H9 (cell line): Measurements from ENCODE around the gene ENOPH1. TPM values are rescaled to one million over a fixed set of nuclear protein-coding genes. Genes with fewer than 3 reads are reported as not detected.

Experiments used
- DNase-seq: peaks from one replicate; pipeline ENCODE4 v3.0.0-alpha.2; 2017
- H2AFZ ChIP-seq: one replicate; pipeline ENCODE4 v1.6.1; 2013; ENCODE audit warnings: mild to moderate bottlenecking, low read length, control low read depth, moderate library complexity
- H2AK5ac ChIP-seq: 2 replicates; pipeline ENCODE4 v1.6.1; 2013; ENCODE audit warnings: low read length, control low read depth, mixed read lengths; ENCODE audit not compliant: insufficient read length
- H2BK120ac ChIP-seq: one replicate; pipeline ENCODE4 v1.6.1; 2013; ENCODE audit warnings: low read depth, mild to moderate bottlenecking, low read length, control low read depth, inconsistent platforms; ENCODE audit not compliant: poor library complexity, severe bottlenecking
- H2BK12ac ChIP-seq: 2 replicates; pipeline ENCODE4 v1.6.1; 2013; ENCODE audit warnings: low read length, control low read depth, mixed read lengths, low read depth; ENCODE audit not compliant: insufficient read length
- H2BK15ac ChIP-seq: 2 replicates; pipeline ENCODE4 v1.6.1; 2013; ENCODE audit warnings: low read depth, low read length, control low read depth
- H2BK20ac ChIP-seq: one replicate; pipeline ENCODE4 v1.6.1; 2013; ENCODE audit warnings: low read depth, mild to moderate bottlenecking, low read length, control low read depth, inconsistent platforms; ENCODE audit not compliant: poor library complexity, severe bottlenecking
- H2BK5ac ChIP-seq: 2 replicates; pipeline ENCODE4 v1.6.1; 2013; ENCODE audit warnings: low read length, control low read depth, mixed read lengths; ENCODE audit not compliant: insufficient read length
- H3K14ac ChIP-seq: 2 replicates; pipeline ENCODE4 v1.6.1; 2013; ENCODE audit warnings: low read length, control low read depth; ENCODE audit not compliant: insufficient read depth
- H3K18ac ChIP-seq: 2 replicates; pipeline ENCODE4 v1.6.1; 2013; ENCODE audit warnings: low read depth, mild to moderate bottlenecking, mixed read lengths, low read length, control low read depth; ENCODE audit not compliant: insufficient read length
- H3K23ac ChIP-seq: 2 replicates; pipeline ENCODE4 v1.6.1; 2013; ENCODE audit warnings: low read length, control low read depth, mixed read lengths, low read depth; ENCODE audit not compliant: insufficient read length
- H3K23me2 ChIP-seq: 2 replicates; pipeline ENCODE4 v1.6.1; 2013; ENCODE audit warnings: low read depth, mild to moderate bottlenecking, mixed read lengths, low read length, control low read depth; ENCODE audit not compliant: insufficient read length, poor library complexity, severe bottlenecking
- H3K27ac ChIP-seq: 2 replicates; pipeline ENCODE4 v1.5.1; 2013; ENCODE audit warnings: low read length, control low read depth, mixed read lengths, low read depth; ENCODE audit not compliant: insufficient read length
- H3K27me3 ChIP-seq: 2 replicates; pipeline ENCODE4 v1.6.1; 2013; ENCODE audit warnings: low read length, control low read depth, inconsistent platforms; ENCODE audit not compliant: insufficient read depth
- H3K4ac ChIP-seq: 2 replicates; pipeline ENCODE4 v1.6.1; 2013; ENCODE audit warnings: low read depth, mild to moderate bottlenecking, control low read depth, inconsistent platforms, low read length, moderate library complexity
- H3K4me1 ChIP-seq: 2 replicates; pipeline ENCODE4 v1.6.1; 2013; ENCODE audit warnings: low read length, control low read depth, inconsistent platforms; ENCODE audit not compliant: insufficient read depth
- H3K4me2 ChIP-seq: 2 replicates; pipeline ENCODE4 v1.6.1; 2013; ENCODE audit warnings: low read length, control low read depth, mixed read lengths; ENCODE audit not compliant: insufficient read length, insufficient read depth
- H3K56ac ChIP-seq: 2 replicates; pipeline ENCODE4 v1.6.1; 2013; ENCODE audit warnings: low read depth, mild to moderate bottlenecking, mixed read lengths, low read length, control low read depth; ENCODE audit not compliant: insufficient read length
- H3K79me1 ChIP-seq: 2 replicates; pipeline ENCODE4 v1.6.1; 2013; ENCODE audit warnings: low read depth, mild to moderate bottlenecking, moderate library complexity, low read length, control low read depth, inconsistent platforms; ENCODE audit not compliant: insufficient read depth, poor library complexity, severe bottlenecking
- H3K79me2 ChIP-seq: 2 replicates; pipeline ENCODE4 v1.6.1; 2013; ENCODE audit warnings: low read length, control low read depth, inconsistent platforms; ENCODE audit not compliant: insufficient read depth
- H3K9ac ChIP-seq: 2 replicates; pipeline ENCODE4 v1.6.1; 2013; ENCODE audit warnings: low read length, control low read depth, mixed read lengths; ENCODE audit not compliant: insufficient read length; ENCODE audit errors: extremely low read depth
- H3K9me3 ChIP-seq: one replicate; pipeline ENCODE4 v1.6.1; 2013; ENCODE audit warnings: low read depth, low read length, inconsistent platforms; ENCODE audit not compliant: control insufficient read depth
- H3T11ph ChIP-seq: one replicate; pipeline ENCODE4 v1.6.1; 2013; ENCODE audit warnings: mild to moderate bottlenecking, low read length, control low read depth, inconsistent platforms
- H4K20me1 ChIP-seq: one replicate; pipeline ENCODE4 v1.6.1; 2013; ENCODE audit not compliant: control insufficient read depth, insufficient read length, insufficient read depth
- H4K5ac ChIP-seq: 2 replicates; pipeline ENCODE4 v1.6.1; 2013; ENCODE audit warnings: low read depth, mild to moderate bottlenecking, mixed read lengths, low read length, control low read depth; ENCODE audit not compliant: insufficient read length
- H4K8ac ChIP-seq: replicated peaks from 2 replicates; pipeline ENCODE4 v1.6.1; 2013; ENCODE audit warnings: low read length, control low read depth, mixed read lengths, low read depth; ENCODE audit not compliant: insufficient read length
- H4K91ac ChIP-seq: 2 replicates; pipeline ENCODE4 v1.6.1; 2013; ENCODE audit warnings: low read depth, mild to moderate bottlenecking, moderate library complexity, mixed read lengths, low read length, control low read depth; ENCODE audit not compliant: insufficient read length
- H3K27ac Mint-ChIP-seq, 3 experiments: 2 replicates in 2 of 3; 3 replicates in 1 of 3; pipeline ENCODE4 v1.8.0; 2020 to 2021; ENCODE audit warnings: mixed read lengths in 3 of 3, mild to moderate bottlenecking in 1 of 3, moderate library complexity in 1 of 3
- H3K27me3 Mint-ChIP-seq: 2 replicates; pipeline ENCODE4 v1.8.0; 2021; ENCODE audit warnings: low read depth, mild to moderate bottlenecking, moderate library complexity, mixed read lengths
- H3K36me3 Mint-ChIP-seq, 3 experiments: 2 replicates in 2 of 3; 3 replicates in 1 of 3; pipeline ENCODE4 v1.8.0; 2020 to 2021; ENCODE audit warnings: low read depth in 3 of 3, mixed read lengths in 3 of 3; ENCODE audit not compliant: insufficient read depth in 1 of 3
- H3K4me1 Mint-ChIP-seq, 2 experiments: 2 replicates each; pipeline ENCODE4 v1.8.0; 2020; ENCODE audit warnings: mixed read lengths in 2 of 2
- H3K4me3 Mint-ChIP-seq, 2 experiments: 2 replicates in 1 of 2; 3 replicates in 1 of 2; pipeline ENCODE4 v1.8.0; 2020 to 2021; ENCODE audit warnings: mild to moderate bottlenecking in 2 of 2, mixed read lengths in 2 of 2, moderate library complexity in 1 of 2
- H3K9me3 Mint-ChIP-seq, 2 experiments: 2 replicates in 1 of 2; 3 replicates in 1 of 2; pipeline ENCODE4 v1.8.0; 2020; ENCODE audit warnings: mild to moderate bottlenecking in 2 of 2, mixed read lengths in 2 of 2, moderate library complexity in 1 of 2
- WGBS: extraction: QIAGEN DNeasy Blood & Tissue Kit; methylation state at CpG from one replicate; pipeline ENCODE4 v1.1.7; 2013; ENCODE audit warnings: missing lambda C conversion rate, low lambda C conversion rate, mixed read lengths; ENCODE audit not compliant: insufficient read length; ENCODE audit errors: extremely low coverage; 5-methylcytosine and 5-hydroxymethylcytosine counted together
- total RNA-seq: library from RNA; stranded (reverse); gene quantifications from 2 replicates; pipeline ENCODE4 v1.2.1, GENCODE V29; 2021
- TF ChIP-seq, protein P1 (sequence below): fragments of 200-600 bp; sonication (generic); conservative IDR thresholded peaks from 3 replicates; pipeline ENCODE4 v1.8.0; 2021; ENCODE audit warnings: antibody characterized with exemption, mild to moderate bottlenecking

The ENOPH1 gene
- total RNA-seq, 1 experiment from 2014 or later, result 62.4 TPM

DNA sequence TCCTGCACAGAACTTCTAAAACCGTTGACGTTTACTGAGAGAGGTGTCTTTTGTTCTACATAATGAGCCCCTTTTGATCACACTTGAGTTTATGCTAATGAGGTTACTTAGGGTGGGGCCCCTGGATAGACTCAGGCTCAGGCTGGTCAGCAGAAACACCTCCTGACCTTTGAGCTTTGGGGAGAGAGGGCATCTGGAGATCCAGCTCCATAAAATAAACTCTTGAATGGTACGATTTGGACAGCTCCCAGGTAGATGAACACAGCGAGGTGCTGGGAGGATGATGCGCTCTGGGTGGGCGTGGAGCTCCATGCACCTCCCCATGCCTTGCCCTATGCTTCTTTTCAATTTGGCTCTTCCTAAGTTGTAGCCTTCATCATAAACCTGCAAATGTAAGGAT is 52.0 kb downstream of the ENOPH1 start:
- H2AK5ac ChIP-seq, result no peak overlapping the region
- Mint-ChIP-seq H3K9me3 (peaks cover 0 to 2% of the 10 kb centered on the region in 2 experiments; a peak in 2 of 5 replicates), H3K36me3 (peaks cover 0 to 4% (median 0%) of the 10 kb centered on the region in 3 experiments; a peak in 1 of 7 replicates), H3K4me3 (no peak overlapping the region), H3K27ac (no peak overlapping the region; a peak in 1 of 7 replicates), H3K27me3 (no peaks in the 10 kb centered on the region), H3K4me1 (peaks cover 19% of the 10 kb centered on the region in 2 experiments)
- no peak overlapping the region for H3K18ac ChIP-seq
- TF ChIP-seq, protein P1, sequence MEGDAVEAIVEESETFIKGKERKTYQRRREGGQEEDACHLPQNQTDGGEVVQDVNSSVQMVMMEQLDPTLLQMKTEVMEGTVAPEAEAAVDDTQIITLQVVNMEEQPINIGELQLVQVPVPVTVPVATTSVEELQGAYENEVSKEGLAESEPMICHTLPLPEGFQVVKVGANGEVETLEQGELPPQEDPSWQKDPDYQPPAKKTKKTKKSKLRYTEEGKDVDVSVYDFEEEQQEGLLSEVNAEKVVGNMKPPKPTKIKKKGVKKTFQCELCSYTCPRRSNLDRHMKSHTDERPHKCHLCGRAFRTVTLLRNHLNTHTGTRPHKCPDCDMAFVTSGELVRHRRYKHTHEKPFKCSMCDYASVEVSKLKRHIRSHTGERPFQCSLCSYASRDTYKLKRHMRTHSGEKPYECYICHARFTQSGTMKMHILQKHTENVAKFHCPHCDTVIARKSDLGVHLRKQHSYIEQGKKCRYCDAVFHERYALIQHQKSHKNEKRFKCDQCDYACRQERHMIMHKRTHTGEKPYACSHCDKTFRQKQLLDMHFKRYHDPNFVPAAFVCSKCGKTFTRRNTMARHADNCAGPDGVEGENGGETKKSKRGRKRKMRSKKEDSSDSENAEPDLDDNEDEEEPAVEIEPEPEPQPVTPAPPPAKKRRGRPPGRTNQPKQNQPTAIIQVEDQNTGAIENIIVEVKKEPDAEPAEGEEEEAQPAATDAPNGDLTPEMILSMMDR, result no peak
- no peak overlapping the region for H3K56ac ChIP-seq
- H4K20me1 ChIP-seq, result no peaks in the 10 kb centered on the region
- no peaks in the 10 kb centered on the region for H3K9me3 ChIP-seq
- H3K23me2 ChIP-seq, result no peaks in the 10 kb centered on the region
- no peak overlapping the region for H3K9ac ChIP-seq
- H3K27me3 ChIP-seq, result no peaks in the 10 kb centered on the region
- H3K4me2 ChIP-seq, result no peak overlapping the region
- no peak overlapping the region for H3K27ac ChIP-seq
- H2BK5ac ChIP-seq, result no peak overlapping the region
- DNase-seq, result no peak
- no peaks in the 10 kb centered on the region for H3K79me1 ChIP-seq
- no peaks in the 10 kb centered on the region for H3K4me1 ChIP-seq
- no peak overlapping the region for H2BK12ac ChIP-seq
- no peak overlapping the region for H3K4ac ChIP-seq
- H3K23ac ChIP-seq, result no peak overlapping the region
- H2BK120ac ChIP-seq, result no peak overlapping the region
- no peak overlapping the region for H2BK20ac ChIP-seq
- no peaks in the 10 kb centered on the region for H3K79me2 ChIP-seq
- no peak overlapping the region for H4K91ac ChIP-seq
- H3K14ac ChIP-seq, result no peak overlapping the region
- H2BK15ac ChIP-seq, result no peak overlapping the region
- H2AFZ ChIP-seq, result no peak overlapping the region
- no peak overlapping the region for H4K8ac ChIP-seq
- WGBS, result no CpG with 5 or more reads among the region's 6 CpGs
- no peak overlapping the region for H3T11ph ChIP-seq
- no peak overlapping the region for H4K5ac ChIP-seq
